OCI-LY7 (cell line): ENCODE measurements around the gene KLHL1. TPM values are rescaled to one million over a fixed set of nuclear protein-coding genes. Genes with fewer than 3 reads are reported as not detected.

Source experiments
- BruUV-seq: library from RNA; stranded (reverse); fragments of 400-500 nt; replicated peaks from 2 replicates; lab custom pipeline; 2021; lab: Mats Ljungman, UMichigan
- CTCF ChIA-PET: fragments of 300-600 bp; sonication (Branson Sonifier 250); formaldehyde crosslinking; loops from one replicate; lab custom pipeline; 2022; ENCODE audit warnings: antibody characterized with exemption; ENCODE audit not compliant: unreplicated experiment; lab: Charles Lee
- POLR2A ChIA-PET: fragments of 300-600 bp; sonication (Branson Sonifier 250); formaldehyde crosslinking; loops from one replicate; lab custom pipeline; 2022; ENCODE audit warnings: antibody characterized with exemption; lab: Charles Lee
- DNase-seq: peaks from one replicate; pipeline ENCODE4 v3.0.0-alpha.2; 2015; ENCODE audit warnings: low spot score
- H2AFZ ChIP-seq: fragments of 200-600 bp; sonication (generic), shearing (Covaris generic); 2 replicates; pipeline ENCODE4 v1.6.1; 2014; ENCODE audit warnings: mild to moderate bottlenecking, antibody characterized with exemption, low read length, moderate library complexity
- H3K27ac ChIP-seq: fragments of 200-600 bp; sonication (generic); 2 replicates; pipeline ENCODE4 v1.5.1; 2014; ENCODE audit warnings: mixed run types, low read depth, mild to moderate bottlenecking, moderate library complexity, low read length, inconsistent platforms; ENCODE audit not compliant: poor library complexity, severe bottlenecking
- H3K36me3 ChIP-seq: fragments of 200-600 bp; sonication (generic); 2 replicates; pipeline ENCODE4 v1.6.1; 2014; ENCODE audit warnings: mild to moderate bottlenecking, antibody characterized with exemption, low read length, moderate library complexity, mixed read lengths; ENCODE audit not compliant: insufficient read depth
- H3K4me1 ChIP-seq: fragments of 200-600 bp; sonication (generic); 2 replicates; pipeline ENCODE4 v1.5.1; 2014; ENCODE audit warnings: mild to moderate bottlenecking, low read length; ENCODE audit not compliant: insufficient read depth, poor library complexity, severe bottlenecking
- H3K4me2 ChIP-seq: fragments of 200-600 bp; sonication (generic); 2 replicates; pipeline ENCODE4 v1.6.1; 2014; ENCODE audit warnings: mild to moderate bottlenecking, low read length
- H3K4me3 ChIP-seq: fragments of 200-600 bp; sonication (generic); 2 replicates; pipeline ENCODE4 v1.5.1; 2014; ENCODE audit warnings: mild to moderate bottlenecking, low read depth, low read length; ENCODE audit not compliant: poor library complexity, severe bottlenecking
- H3K79me2 ChIP-seq: fragments of 200-600 bp; sonication (generic); 2 replicates; pipeline ENCODE4 v1.6.1; 2016; ENCODE audit warnings: low read depth, mild to moderate bottlenecking, low read length, moderate library complexity, mixed read lengths; ENCODE audit not compliant: insufficient read depth
- H3K9me2 ChIP-seq: fragments of 200-600 bp; sonication (generic); 2 replicates; pipeline ENCODE4 v1.6.1; 2016; ENCODE audit warnings: mild to moderate bottlenecking, low read length, mixed read lengths; ENCODE audit not compliant: insufficient read depth
- H3K9me3 ChIP-seq: fragments of 200-600 bp; sonication (generic); 2 replicates; pipeline ENCODE4 v1.6.1; 2014; ENCODE audit warnings: mild to moderate bottlenecking, mixed run types, low read length, mixed read lengths
- H4K20me1 ChIP-seq: fragments of 200-600 bp; sonication (generic); 2 replicates; pipeline ENCODE4 v1.6.1; 2014; ENCODE audit warnings: mild to moderate bottlenecking, antibody characterized with exemption, low read length, moderate library complexity, mixed read lengths; ENCODE audit not compliant: insufficient read depth
- EZH2phosphoT487 ChIP-seq: fragments of 200-600 bp; sonication (generic); IDR thresholded peaks from 2 replicates; pipeline ENCODE4 v1.6.1; 2018; ENCODE audit warnings: low read depth, borderline replicate concordance, mild to moderate bottlenecking, mixed run types, antibody characterized with exemption, low read length, moderate library complexity, mixed read lengths
- intact Hi-C: fragments of 100-400 bp; cut with micrococcal nuclease; formaldehyde crosslinking; loops from one replicate; pipeline ENCODE4 v1.10.0; 2022; ENCODE audit not compliant: unreplicated experiment
- total RNA-seq, 2 experiments: library from RNA; depleted of rRNA in 1 of 2; stranded (reverse); fragments of >200 nt in 1 of 2; shearing (Covaris generic) in 1 of 2; gene quantifications; 2 replicates each; pipeline ENCODE4 v1.2.3, GENCODE V29; 2014 to 2022
- TF ChIP-seq, protein P1 (sequence below): fragments of 200-600 bp; sonication (generic); conservative IDR thresholded peaks from 2 replicates; pipeline ENCODE4 v1.5.1; 2014; ENCODE audit warnings: mild to moderate bottlenecking, antibody characterized with exemption, low read length, moderate library complexity, mixed read lengths

Gene KLHL1
- total RNA-seq, 2 experiments from 2014 or later, result not detected

DNA sequence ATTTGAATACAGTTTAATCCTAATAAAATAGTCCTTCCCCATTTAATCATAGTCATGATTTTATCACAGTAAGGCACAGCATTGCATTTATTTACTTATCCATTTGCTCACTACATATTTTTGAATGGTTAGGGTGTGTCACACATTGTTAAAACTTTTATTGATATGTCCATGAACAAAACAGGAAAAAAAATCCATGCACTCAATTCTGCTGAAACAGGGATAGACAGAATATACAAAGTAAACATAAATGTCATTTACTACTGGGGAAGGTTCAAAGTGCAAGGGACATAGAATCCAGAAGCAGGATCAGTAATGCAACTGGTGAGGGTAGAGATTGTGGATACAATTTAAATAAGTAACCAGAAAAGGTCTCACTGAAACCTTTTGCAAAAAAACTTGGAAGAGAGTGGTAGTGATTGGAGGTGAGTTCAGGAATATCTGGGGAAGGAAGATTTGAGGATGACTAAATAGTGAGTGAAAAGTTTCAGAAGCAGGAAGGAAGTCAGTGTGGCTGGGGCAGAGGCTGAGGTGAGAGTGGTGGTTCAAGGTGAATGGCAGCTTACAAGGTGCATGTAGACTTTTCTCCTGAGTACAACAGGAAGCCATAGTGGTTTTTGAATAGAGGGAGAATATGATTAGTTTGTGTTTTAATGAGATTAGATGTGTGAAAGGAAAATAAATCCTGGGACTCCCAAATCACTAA, 387.8 kb downstream of the KLHL1 start:
- no peak overlapping the region for H3K4me2 ChIP-seq
- no peak overlapping the region for H3K4me3 ChIP-seq
- H3K4me1 ChIP-seq, result no peaks in the 10 kb centered on the region
- H4K20me1 ChIP-seq, result no peaks in the 10 kb centered on the region
- no TSS peak for BruUV-seq
- no peak for TF ChIP-seq EZH2phosphoT487
- TF ChIP-seq, protein P1, sequence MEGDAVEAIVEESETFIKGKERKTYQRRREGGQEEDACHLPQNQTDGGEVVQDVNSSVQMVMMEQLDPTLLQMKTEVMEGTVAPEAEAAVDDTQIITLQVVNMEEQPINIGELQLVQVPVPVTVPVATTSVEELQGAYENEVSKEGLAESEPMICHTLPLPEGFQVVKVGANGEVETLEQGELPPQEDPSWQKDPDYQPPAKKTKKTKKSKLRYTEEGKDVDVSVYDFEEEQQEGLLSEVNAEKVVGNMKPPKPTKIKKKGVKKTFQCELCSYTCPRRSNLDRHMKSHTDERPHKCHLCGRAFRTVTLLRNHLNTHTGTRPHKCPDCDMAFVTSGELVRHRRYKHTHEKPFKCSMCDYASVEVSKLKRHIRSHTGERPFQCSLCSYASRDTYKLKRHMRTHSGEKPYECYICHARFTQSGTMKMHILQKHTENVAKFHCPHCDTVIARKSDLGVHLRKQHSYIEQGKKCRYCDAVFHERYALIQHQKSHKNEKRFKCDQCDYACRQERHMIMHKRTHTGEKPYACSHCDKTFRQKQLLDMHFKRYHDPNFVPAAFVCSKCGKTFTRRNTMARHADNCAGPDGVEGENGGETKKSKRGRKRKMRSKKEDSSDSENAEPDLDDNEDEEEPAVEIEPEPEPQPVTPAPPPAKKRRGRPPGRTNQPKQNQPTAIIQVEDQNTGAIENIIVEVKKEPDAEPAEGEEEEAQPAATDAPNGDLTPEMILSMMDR, result no peak
- DNase-seq, result no peak
- H3K27ac ChIP-seq, result no peak overlapping the region
- no peaks in the 10 kb centered on the region for H3K36me3 ChIP-seq
- H3K79me2 ChIP-seq, result no peaks in the 10 kb centered on the region
- H2AFZ ChIP-seq, result no peak overlapping the region
- intact Hi-C loops, result no loop called here
- ChIA-PET POLR2A (no interaction called here), CTCF (no interaction called here)
- H3K9me3 ChIP-seq, result no peaks in the 10 kb centered on the region
- H3K9me2 ChIP-seq, result no peaks in the 10 kb centered on the region

DNA sequence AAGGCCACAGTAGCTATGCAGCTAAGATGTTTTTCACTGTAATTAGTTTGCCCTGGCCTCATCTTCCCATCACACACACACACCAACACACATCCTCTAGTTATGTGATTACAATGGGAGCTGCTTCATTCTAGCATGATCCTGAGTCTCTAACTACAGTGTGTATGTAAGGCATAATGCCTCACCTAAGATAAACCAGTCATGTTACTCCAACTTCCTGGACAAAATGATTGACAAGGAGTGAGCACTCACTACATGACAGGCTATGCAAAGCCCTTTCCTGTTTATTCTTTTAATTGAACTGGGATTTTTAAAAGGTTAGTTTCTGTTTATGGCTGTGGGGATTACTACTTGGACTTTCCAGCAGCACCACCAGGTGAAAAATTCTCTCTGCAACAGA, 401.4 kb downstream of the KLHL1 start:
- Histone ChIP-seq H3K4me2 (no peak overlapping the region), H2AFZ (no peak overlapping the region), H3K4me1 (no peaks in the 10 kb centered on the region), H3K27ac (no peak overlapping the region), H3K9me3 (no peaks in the 10 kb centered on the region), H4K20me1 (no peaks in the 10 kb centered on the region), H3K36me3 (no peaks in the 10 kb centered on the region), H3K4me3 (no peak overlapping the region), H3K79me2 (no peaks in the 10 kb centered on the region), H3K9me2 (no peaks in the 10 kb centered on the region)
- ChIA-PET CTCF (no interaction called here), POLR2A (no interaction called here)
- BruUV-seq, result no TSS peak
- no peak for TF ChIP-seq EZH2phosphoT487
- TF ChIP-seq, protein P1, result no peak
- no peak for DNase-seq
- intact Hi-C loops, result no loop called here

DNA sequence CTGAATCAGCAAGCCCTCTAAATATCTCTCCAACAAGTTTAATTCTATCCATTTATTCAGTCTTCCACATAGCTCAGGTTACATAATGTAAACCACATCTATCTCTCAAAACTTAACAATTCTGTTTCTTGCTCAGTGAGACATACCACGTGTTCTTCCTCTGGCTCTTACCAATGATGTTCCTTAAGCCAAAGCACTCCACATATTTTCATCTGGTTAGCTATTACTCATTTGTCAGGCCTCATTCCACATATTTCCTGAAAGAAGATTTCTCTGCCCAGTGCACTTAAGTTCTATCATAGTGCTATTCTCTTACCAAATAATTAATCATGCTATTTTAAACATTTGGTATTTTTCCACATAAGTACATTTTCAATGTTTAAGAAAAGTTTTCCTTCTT, 403.9 kb downstream of the KLHL1 start:
- Histone ChIP-seq H3K79me2 (no peaks in the 10 kb centered on the region), H3K36me3 (no peaks in the 10 kb centered on the region), H3K9me2 (no peaks in the 10 kb centered on the region), H2AFZ (no peak overlapping the region), H3K9me3 (no peaks in the 10 kb centered on the region), H4K20me1 (no peaks in the 10 kb centered on the region), H3K27ac (no peak overlapping the region), H3K4me3 (no peak overlapping the region), H3K4me2 (no peak overlapping the region), H3K4me1 (no peaks in the 10 kb centered on the region)
- intact Hi-C loops, result no loop called here
- ChIA-PET CTCF (no interaction called here), POLR2A (no interaction called here)
- TF ChIP-seq EZH2phosphoT487, result no peak
- TF ChIP-seq, protein P1, result no peak
- BruUV-seq, result no TSS peak
- DNase-seq, result no peak
